HPDE6-E6E7 (cell line): ENCODE results near the gene HSD17B13.

Experiments used
- DNase-seq: peaks from one replicate; pipeline ENCODE4 v3.0.0; 2011; ENCODE audit warnings: missing footprints; ENCODE audit errors: extremely low spot score

Gene HSD17B13

GRCh38 chr4:87266986-87267385, 55.7 kb downstream of the HSD17B13 start:
- DNase-seq: no peak

- no peak for DNase-seq
Observed at GRCh38 chr4:87262886-87263285, 59.8 kb downstream of the HSD17B13 start.

- DNase-seq: no peak
Observed at GRCh38 chr4:87260477-87260876, 62.2 kb downstream of the HSD17B13 start.

GRCh38 chr4:87258677-87259076, 64.0 kb downstream of the HSD17B13 start:
- DNase-seq: no peak

- no peak for DNase-seq
Observed at GRCh38 chr4:87257523-87257922, 65.2 kb downstream of the HSD17B13 start.

GRCh38 chr4:87255755-87256154, 66.9 kb downstream of the HSD17B13 start:
- DNase-seq: no peak
